Measurements from ENCODE around the gene SYT6.

GRCh38 chr1:114109981-114110380, 43.7 kb downstream of the SYT6 start:
- TF ChIP-seq, protein P1, sequence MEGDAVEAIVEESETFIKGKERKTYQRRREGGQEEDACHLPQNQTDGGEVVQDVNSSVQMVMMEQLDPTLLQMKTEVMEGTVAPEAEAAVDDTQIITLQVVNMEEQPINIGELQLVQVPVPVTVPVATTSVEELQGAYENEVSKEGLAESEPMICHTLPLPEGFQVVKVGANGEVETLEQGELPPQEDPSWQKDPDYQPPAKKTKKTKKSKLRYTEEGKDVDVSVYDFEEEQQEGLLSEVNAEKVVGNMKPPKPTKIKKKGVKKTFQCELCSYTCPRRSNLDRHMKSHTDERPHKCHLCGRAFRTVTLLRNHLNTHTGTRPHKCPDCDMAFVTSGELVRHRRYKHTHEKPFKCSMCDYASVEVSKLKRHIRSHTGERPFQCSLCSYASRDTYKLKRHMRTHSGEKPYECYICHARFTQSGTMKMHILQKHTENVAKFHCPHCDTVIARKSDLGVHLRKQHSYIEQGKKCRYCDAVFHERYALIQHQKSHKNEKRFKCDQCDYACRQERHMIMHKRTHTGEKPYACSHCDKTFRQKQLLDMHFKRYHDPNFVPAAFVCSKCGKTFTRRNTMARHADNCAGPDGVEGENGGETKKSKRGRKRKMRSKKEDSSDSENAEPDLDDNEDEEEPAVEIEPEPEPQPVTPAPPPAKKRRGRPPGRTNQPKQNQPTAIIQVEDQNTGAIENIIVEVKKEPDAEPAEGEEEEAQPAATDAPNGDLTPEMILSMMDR (IDR thresholded peaks at IDR 0.05; ENCODE audit: low read length) = no peak
- TF ChIP-seq EZH2 (optimal IDR thresholded peaks at IDR 0.05; ENCODE audit: low read depth, low read length) (no peak), EZH2phosphoT487 (IDR thresholded peaks at IDR 0.05; ENCODE audit: low read length) (no peak)

Data from MM.1S (cell line).